ENCODE measurements around the gene VPS54. TPM values are rescaled to one million over a fixed set of nuclear protein-coding genes. Genes with fewer than 3 reads are reported as not detected.

Gene VPS54
- total and polyA plus RNA-seq, 4 donors: 12.5 to 49.3 (median 15.7) TPM

- H3K4me1 ChIP-seq (ENCODE audit: control insufficient read depth in 5 of 5, insufficient read depth in 5 of 5, low read length in 5 of 5): peaks cover 0 to 11% (median 0%) of the 10 kb centered on the region in 5 donors
- H3K27ac ChIP-seq (ENCODE audit: low read depth in 1 of 2, low read length in 1 of 2): no peak overlapping the region
- no peak for ATAC-seq (ENCODE audit: insufficient read depth, low FRiP score)
- no peaks in the 10 kb centered on the region for H3K27me3 ChIP-seq (ENCODE audit: control insufficient read depth in 3 of 3, insufficient read depth in 3 of 3, low read length in 2 of 3)
- H3K4me3 ChIP-seq: no peak overlapping the region
- peaks cover 0 to 25% (median 11%) of the 10 kb centered on the region in 4 donors for H3K36me3 ChIP-seq (ENCODE audit: control insufficient read depth in 4 of 4, insufficient read depth in 4 of 4, low read length in 4 of 4)
- H3K9ac ChIP-seq (ENCODE audit: insufficient read depth in 1 of 2, low read length in 2 of 2): no peak overlapping the region
- no peak for TF ChIP-seq CTCF (IDR thresholded peaks at IDR 0.05; ENCODE audit: control extremely low read depth, extremely low read depth)
- no peak for DNase-seq
- H3K9me3 ChIP-seq (ENCODE audit: control insufficient read depth in 4 of 4, insufficient read depth in 3 of 4, low read length in 3 of 4): no peaks in the 10 kb centered on the region
- WGBS, 2 donors: 91 to 96% methylated on average over 3 of the region's 3 CpGs
Observed at GRCh38 chr2:63981702-63982103, 37.5 kb downstream of the VPS54 start.

DNA sequence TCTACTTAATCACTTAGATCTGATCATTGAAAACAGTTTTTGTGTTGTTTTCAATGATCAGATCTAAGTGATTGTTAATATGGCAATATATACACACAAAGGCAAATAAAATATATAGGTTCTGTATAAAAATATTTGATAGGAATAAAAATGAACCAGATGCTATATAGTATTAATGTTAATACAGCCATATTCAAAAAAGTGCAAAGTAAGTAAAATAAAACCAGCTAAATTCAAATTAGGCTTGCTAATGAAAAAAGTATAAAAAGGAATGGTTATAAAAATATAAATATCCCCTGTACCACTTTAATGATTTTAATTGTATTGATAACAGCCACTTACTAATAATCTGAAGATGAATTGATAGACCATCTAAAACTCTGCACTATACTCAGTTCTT is 38.4 kb downstream of the VPS54 start:
- ATAC-seq (ENCODE audit: insufficient read depth, low FRiP score): no peak
- DNase-seq: no peak
- peaks cover 0 to 4% (median 0%) of the 10 kb centered on the region in 5 donors for H3K4me1 ChIP-seq (ENCODE audit: control insufficient read depth in 5 of 5, insufficient read depth in 5 of 5, low read length in 5 of 5)
- H3K36me3 ChIP-seq (ENCODE audit: control insufficient read depth in 4 of 4, insufficient read depth in 4 of 4, low read length in 4 of 4): peaks cover 1 to 30% (median 13%) of the 10 kb centered on the region in 4 donors
- no peaks in the 10 kb centered on the region for H3K9me3 ChIP-seq (ENCODE audit: control insufficient read depth in 4 of 4, insufficient read depth in 3 of 4, low read length in 3 of 4)
- TF ChIP-seq CTCF (IDR thresholded peaks at IDR 0.05; ENCODE audit: control extremely low read depth, extremely low read depth): no peak
- H3K27me3 ChIP-seq (ENCODE audit: control insufficient read depth in 3 of 3, insufficient read depth in 3 of 3, low read length in 2 of 3): no peaks in the 10 kb centered on the region
- H3K27ac ChIP-seq (ENCODE audit: low read depth in 1 of 2, low read length in 1 of 2): no peak overlapping the region
- H3K9ac ChIP-seq (ENCODE audit: insufficient read depth in 1 of 2, low read length in 2 of 2): no peak overlapping the region
- H3K4me3 ChIP-seq: no peak overlapping the region

DNA sequence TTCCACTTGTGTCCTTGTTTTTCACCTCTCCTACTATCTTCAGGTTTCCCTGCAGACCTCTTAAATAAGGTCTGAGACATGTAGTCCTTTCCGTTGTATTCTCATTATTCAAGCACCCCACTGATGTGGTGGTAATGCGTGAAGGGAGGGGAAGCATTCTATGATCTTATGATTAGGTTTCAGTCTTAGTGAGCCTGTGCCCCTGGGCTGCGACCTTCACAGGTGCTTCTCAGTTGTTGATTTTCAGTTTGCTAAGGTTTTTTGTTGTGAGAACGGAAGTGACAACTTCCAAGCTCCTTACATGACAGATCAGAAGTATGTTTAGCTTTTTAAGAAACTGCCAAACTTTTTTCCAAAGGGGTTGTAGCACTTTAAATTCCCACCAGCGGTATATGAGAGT is 41.3 kb downstream of the VPS54 start:
- WGBS, 2 donors: 91 to 95% methylated on average over 5 of the region's 5 CpGs
- Histone ChIP-seq H3K9me3 (ENCODE audit: control insufficient read depth in 4 of 4, insufficient read depth in 3 of 4, low read length in 3 of 4) (no peaks in the 10 kb centered on the region), H3K9ac (ENCODE audit: insufficient read depth in 1 of 2, low read length in 2 of 2) (no peak overlapping the region), H3K4me3 (no peak overlapping the region), H3K4me1 (ENCODE audit: control insufficient read depth in 5 of 5, insufficient read depth in 5 of 5, low read length in 5 of 5) (no peaks in the 10 kb centered on the region), H3K36me3 (ENCODE audit: control insufficient read depth in 4 of 4, insufficient read depth in 4 of 4, low read length in 4 of 4) (peaks cover 4 to 35% (median 13%) of the 10 kb centered on the region in 4 donors), H3K27ac (ENCODE audit: low read depth in 1 of 2, low read length in 1 of 2) (no peak overlapping the region), H3K27me3 (ENCODE audit: control insufficient read depth in 3 of 3, insufficient read depth in 3 of 3, low read length in 2 of 3) (no peaks in the 10 kb centered on the region)
- no peak for DNase-seq
- TF ChIP-seq CTCF (IDR thresholded peaks at IDR 0.05; ENCODE audit: control extremely low read depth, extremely low read depth): no peak
- ATAC-seq (ENCODE audit: insufficient read depth, low FRiP score): no peak

GRCh38 chr2:63976125-63976510 is 43.1 kb downstream of the VPS54 start:
- TF ChIP-seq CTCF (IDR thresholded peaks at IDR 0.05; ENCODE audit: control extremely low read depth, extremely low read depth): no peak
- Histone ChIP-seq H3K4me1 (ENCODE audit: control insufficient read depth in 5 of 5, insufficient read depth in 5 of 5, low read length in 5 of 5) (no peaks in the 10 kb centered on the region), H3K9ac (ENCODE audit: insufficient read depth in 1 of 2, low read length in 2 of 2) (no peak overlapping the region), H3K27ac (ENCODE audit: low read depth in 1 of 2, low read length in 1 of 2) (no peak overlapping the region), H3K36me3 (ENCODE audit: control insufficient read depth in 4 of 4, insufficient read depth in 4 of 4, low read length in 4 of 4) (peaks cover 5 to 40% (median 9%) of the 10 kb centered on the region in 4 donors), H3K27me3 (ENCODE audit: control insufficient read depth in 3 of 3, insufficient read depth in 3 of 3, low read length in 2 of 3) (no peaks in the 10 kb centered on the region), H3K9me3 (ENCODE audit: control insufficient read depth in 4 of 4, insufficient read depth in 3 of 4, low read length in 3 of 4) (no peaks in the 10 kb centered on the region), H3K4me3 (no peak overlapping the region)
- no peak for DNase-seq
- 97 to 99% methylated on average over 7 of the region's 7 CpGs for WGBS, 2 donors
- ATAC-seq (ENCODE audit: insufficient read depth, low FRiP score): no peak

Data from lung (tissue), 12 donors.